Tibial nerve (tissue), 4 donors: ENCODE measurements around the gene IRF4. TPM values are rescaled to one million over a fixed set of nuclear protein-coding genes. Genes with fewer than 3 reads are reported as not detected.

Experiments
- DNase-seq, 2 donors: peaks; one replicate each; pipeline ENCODE4 v3.0.0-alpha.2; 2019; ENCODE audit warnings: low spot score in 2 of 2
- H3K27ac ChIP-seq, 4 donors: fragments of 200-600 bp; sonication (generic) in 3 of 4; one replicate each; pipeline ENCODE4 v1.5.1; 2017 to 2019; ENCODE audit warnings: mild to moderate bottlenecking in 1 of 4
- H3K27me3 ChIP-seq, 2 donors: fragments of 200-600 bp; sonication (generic) in 1 of 2; one replicate each; pipeline versions ENCODE4 v1.5.1 to v1.6.0; 2017 to 2019
- H3K36me3 ChIP-seq, 3 donors: fragments of 200-600 bp; sonication (generic); one replicate each; pipeline ENCODE4 v1.5.1; 2018 to 2019
- H3K4me1 ChIP-seq, 4 donors: fragments of 200-600 bp; sonication (generic) in 3 of 4; one replicate each; pipeline ENCODE4 v1.5.1; 2017 to 2019
- H3K4me3 ChIP-seq, 4 donors: fragments of 200-600 bp; sonication (generic) in 3 of 4; one replicate each; pipeline ENCODE4 v1.5.1; 2017 to 2019; ENCODE audit warnings: mild to moderate bottlenecking in 1 of 4, moderate library complexity in 1 of 4
- H3K9me3 ChIP-seq, 4 donors: fragments of 200-600 bp; sonication (generic) in 3 of 4; one replicate each; pipeline ENCODE4 v1.5.1; 2017 to 2019
- EP300 ChIP-seq, 2 donors: sonication (generic); formaldehyde crosslinking; IDR thresholded peaks; one replicate each; pipeline ENCODE4 v1.6.1; 2017; ENCODE audit warnings: antibody characterized with exemption in 2 of 2, mild to moderate bottlenecking in 1 of 2
- POLR2A ChIP-seq, 2 donors: fragments of 450-650 bp; IDR thresholded peaks; one replicate each; pipeline ENCODE4 v1.6.1; 2017; ENCODE audit warnings: antibody characterized with exemption in 2 of 2, mild to moderate bottlenecking in 2 of 2, moderate library complexity in 2 of 2
- WGBS, 2 donors: methylation state at CpG; one replicate each; pipeline ENCODE4 v1.1.5; 2018; 5-methylcytosine and 5-hydroxymethylcytosine counted together
- total RNA-seq, 4 donors: library from RNA; depleted of rRNA; stranded (reverse); fragments of >200 nt; gene quantifications; one replicate each; pipeline ENCODE4 v1.1.0, GENCODE V29; 2016
- TF ChIP-seq, protein P1 (sequence below), 5 experiments: fragments of 200-600 bp in 3 of 5; fragments of 450-650 bp in 2 of 5; sonication (generic) in 3 of 5; IDR thresholded peaks; one replicate each; pipeline ENCODE4 v1.5.1; 2016 to 2019; ENCODE audit warnings: antibody characterized with exemption in 5 of 5, mild to moderate bottlenecking in 3 of 5, moderate library complexity in 2 of 5

The IRF4 gene
- total RNA-seq, 4 donors from 2014 or later: 0.22 to 6.9 (median 2.3) TPM

DNA sequence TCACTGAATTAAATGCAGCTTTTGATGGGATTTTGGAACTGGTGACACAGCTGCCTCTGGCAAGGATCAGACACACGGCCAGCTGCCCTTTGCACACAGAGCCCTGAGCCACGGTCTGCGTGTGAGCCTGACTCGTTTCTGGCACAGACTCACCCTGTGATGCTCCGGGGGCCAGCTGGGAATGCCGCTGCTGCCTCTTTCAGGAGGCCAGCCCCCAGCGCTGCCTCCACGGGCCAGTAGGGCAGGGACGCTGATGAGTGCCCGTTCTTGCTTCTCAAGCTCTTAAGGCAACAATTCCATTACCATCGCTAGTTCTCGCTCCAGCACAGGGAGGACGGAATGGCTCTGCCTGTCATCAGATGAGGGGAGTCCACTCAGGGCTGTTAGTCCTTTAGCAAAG, 61.6 kb downstream of the IRF4 start:
- Histone ChIP-seq H3K9me3 (peaks cover 0 to 4% (median 0%) of the 10 kb centered on the region in 4 donors), H3K4me1 (peaks cover 0 to 24% (median 0%) of the 10 kb centered on the region in 4 donors), H3K4me3 (no peak overlapping the region), H3K36me3 (no peaks in the 10 kb centered on the region), H3K27ac (peak overlapping the region in 1 of 4 donors; percentile 60), H3K27me3 (no peaks in the 10 kb centered on the region)
- DNase-seq: peak; percentile 52 to 68
- 45 to 54% methylated on average over 9 to 11 of the region's 13 CpGs for WGBS, 2 donors
- TF ChIP-seq EP300 (IDR thresholded peaks at IDR 0.05): peak in 1 of 2 donors; percentile 53
- TF ChIP-seq, protein P1, sequence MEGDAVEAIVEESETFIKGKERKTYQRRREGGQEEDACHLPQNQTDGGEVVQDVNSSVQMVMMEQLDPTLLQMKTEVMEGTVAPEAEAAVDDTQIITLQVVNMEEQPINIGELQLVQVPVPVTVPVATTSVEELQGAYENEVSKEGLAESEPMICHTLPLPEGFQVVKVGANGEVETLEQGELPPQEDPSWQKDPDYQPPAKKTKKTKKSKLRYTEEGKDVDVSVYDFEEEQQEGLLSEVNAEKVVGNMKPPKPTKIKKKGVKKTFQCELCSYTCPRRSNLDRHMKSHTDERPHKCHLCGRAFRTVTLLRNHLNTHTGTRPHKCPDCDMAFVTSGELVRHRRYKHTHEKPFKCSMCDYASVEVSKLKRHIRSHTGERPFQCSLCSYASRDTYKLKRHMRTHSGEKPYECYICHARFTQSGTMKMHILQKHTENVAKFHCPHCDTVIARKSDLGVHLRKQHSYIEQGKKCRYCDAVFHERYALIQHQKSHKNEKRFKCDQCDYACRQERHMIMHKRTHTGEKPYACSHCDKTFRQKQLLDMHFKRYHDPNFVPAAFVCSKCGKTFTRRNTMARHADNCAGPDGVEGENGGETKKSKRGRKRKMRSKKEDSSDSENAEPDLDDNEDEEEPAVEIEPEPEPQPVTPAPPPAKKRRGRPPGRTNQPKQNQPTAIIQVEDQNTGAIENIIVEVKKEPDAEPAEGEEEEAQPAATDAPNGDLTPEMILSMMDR (IDR thresholded peaks at IDR 0.05): no peak

DNA sequence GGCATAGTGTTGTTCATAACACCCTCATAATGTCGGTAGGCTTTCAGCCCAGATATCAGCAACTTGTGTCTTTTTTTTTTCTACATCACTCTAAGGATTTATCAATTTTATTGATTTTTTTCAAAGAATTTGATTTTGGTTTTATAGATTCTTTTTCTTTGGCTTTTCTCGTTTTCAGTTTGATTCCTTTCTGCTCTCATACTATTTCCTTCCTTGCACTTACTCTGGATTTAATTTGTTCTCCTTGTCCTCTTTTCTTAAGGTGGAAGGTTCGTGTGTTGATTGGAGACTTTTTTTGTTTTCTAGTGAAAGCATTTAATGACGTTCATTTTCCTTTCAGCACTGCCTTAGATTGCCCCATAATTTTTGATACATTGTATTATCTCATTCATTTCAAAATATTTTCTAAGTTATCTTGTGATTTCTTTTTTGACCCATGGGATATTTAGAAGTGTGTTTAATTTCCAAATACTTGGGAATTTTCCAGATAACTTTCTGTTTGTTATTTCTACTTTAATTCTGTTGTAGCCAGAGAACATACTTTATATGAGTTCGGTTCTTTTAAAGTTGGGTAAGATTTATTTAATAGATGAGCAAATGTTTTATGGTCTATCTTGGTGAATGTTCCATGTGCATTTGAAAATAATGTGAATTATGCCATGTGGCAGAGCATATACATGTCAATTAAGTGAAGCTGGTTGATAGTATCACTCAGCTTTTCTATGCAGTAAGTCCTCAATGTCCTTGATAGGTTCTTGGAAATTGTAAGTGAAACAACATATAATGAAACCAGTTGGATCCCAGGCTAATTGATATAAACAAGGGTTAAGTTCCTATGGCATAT, 62.8 kb downstream of the IRF4 start:
- WGBS, 2 donors: 40 to 50% methylated on average over 5 of the region's 5 CpGs
- TF ChIP-seq POLR2A (IDR thresholded peaks at IDR 0.05): no peak
- peak; percentile 33 to 58 for TF ChIP-seq EP300 (IDR thresholded peaks at IDR 0.05)
- peaks cover 0 to 7% (median 0%) of the 10 kb centered on the region in 4 donors for H3K9me3 ChIP-seq
- H3K4me1 ChIP-seq: peaks cover 0 to 24% (median 0%) of the 10 kb centered on the region in 4 donors
- peak overlapping the region in 2 of 4 donors; percentile 25 to 60 for H3K27ac ChIP-seq
- no peak for DNase-seq
- H3K27me3 ChIP-seq: no peaks in the 10 kb centered on the region
- no peak overlapping the region for H3K4me3 ChIP-seq
- H3K36me3 ChIP-seq: no peaks in the 10 kb centered on the region

DNA sequence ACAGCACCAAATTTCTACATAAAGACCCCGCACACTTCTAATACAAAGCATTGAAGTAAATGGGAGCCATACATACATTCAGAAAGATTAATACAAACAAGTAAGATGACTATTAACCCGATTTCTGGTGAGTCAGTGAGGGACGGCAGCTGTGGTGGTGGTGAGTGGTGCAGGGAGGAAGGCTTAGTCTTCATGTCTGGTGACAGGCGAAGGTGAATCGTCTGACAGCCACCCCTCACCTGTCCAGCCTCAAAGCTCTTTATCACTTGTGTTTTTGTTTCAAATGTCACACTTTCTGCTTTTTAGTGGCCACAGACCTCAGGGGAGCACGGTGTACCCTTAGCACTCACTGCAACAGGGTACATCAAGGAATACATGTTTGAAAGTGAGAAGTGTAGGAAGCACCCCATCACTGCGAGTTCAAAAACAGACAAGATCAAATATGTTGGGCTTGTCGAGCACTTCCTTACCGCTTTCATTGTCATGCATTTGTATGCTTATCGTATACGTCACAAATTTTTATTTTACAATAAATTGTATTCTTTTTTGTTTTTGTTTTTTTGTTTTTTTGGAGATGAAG, 63.5 kb downstream of the IRF4 start:
- Histone ChIP-seq H3K9me3 (peaks cover 0 to 7% (median 0%) of the 10 kb centered on the region in 4 donors), H3K4me3 (no peak overlapping the region), H3K27me3 (no peaks in the 10 kb centered on the region), H3K4me1 (peaks cover 0 to 24% (median 0%) of the 10 kb centered on the region in 4 donors), H3K36me3 (no peaks in the 10 kb centered on the region), H3K27ac (no peak overlapping the region)
- no peak for DNase-seq
- TF ChIP-seq POLR2A (IDR thresholded peaks at IDR 0.05) (no peak), EP300 (IDR thresholded peaks at IDR 0.05) (no peak)
- TF ChIP-seq, protein P1 (IDR thresholded peaks at IDR 0.05): no peak
- 93 to 94% methylated on average over 11 of the region's 11 CpGs for WGBS, 2 donors

DNA sequence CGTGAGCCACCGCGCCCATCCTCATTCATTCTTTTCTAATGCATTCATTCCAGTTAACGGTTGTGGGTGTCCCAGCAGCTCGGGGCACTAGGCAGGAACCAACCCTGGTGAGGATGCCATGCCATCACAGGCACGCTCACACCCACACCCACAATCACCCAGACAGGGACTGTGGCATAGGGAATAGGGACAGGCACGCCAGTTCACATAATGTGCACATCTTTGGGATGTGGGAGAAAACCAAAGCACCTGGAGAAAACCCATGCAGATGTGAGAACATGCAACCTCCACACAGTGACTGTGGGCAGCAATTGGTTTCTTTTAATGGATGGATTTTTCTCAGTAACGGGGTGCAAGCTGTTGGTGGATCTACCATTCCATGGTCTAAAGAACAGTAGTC, 64.3 kb downstream of the IRF4 start:
- Histone ChIP-seq H3K27me3 (no peaks in the 10 kb centered on the region), H3K4me3 (no peak overlapping the region), H3K36me3 (no peaks in the 10 kb centered on the region), H3K27ac (no peak overlapping the region), H3K9me3 (peaks cover 0 to 7% (median 0%) of the 10 kb centered on the region in 4 donors), H3K4me1 (peaks cover 0 to 24% (median 0%) of the 10 kb centered on the region in 4 donors)
- DNase-seq: no peak
- WGBS, 2 donors: 93 to 94% methylated on average over 8 of the region's 8 CpGs
- TF ChIP-seq, protein P1 (IDR thresholded peaks at IDR 0.05): no peak
- TF ChIP-seq POLR2A (IDR thresholded peaks at IDR 0.05): no peak
- TF ChIP-seq EP300 (IDR thresholded peaks at IDR 0.05): no peak

DNA sequence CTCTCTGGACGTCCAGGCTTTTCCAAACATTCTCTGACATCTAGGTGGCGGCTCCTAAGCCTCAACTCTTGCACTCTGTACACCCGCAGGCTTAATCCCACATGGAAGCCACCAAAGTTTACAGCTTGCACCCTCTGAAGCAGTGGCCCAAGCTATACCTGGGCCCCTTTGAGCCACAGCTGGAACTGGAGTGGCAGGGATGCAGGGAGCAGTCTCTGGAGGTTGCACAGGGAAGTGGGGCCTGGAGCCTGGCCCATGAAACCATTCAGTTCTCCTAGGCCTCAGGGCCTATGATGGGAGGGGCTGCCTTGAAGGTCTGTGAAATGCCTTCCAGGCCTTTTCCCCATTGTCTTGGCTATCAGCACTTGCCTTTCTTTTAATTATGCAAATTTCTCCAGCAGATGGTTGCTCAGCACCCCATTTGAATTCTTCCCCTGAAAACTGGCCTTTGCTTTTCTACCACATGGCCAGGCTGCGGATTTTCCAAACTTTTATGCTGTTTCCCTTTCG, 64.9 kb downstream of the IRF4 start:
- Histone ChIP-seq H3K4me1 (peaks cover 0 to 24% (median 0%) of the 10 kb centered on the region in 4 donors), H3K36me3 (no peaks in the 10 kb centered on the region), H3K4me3 (no peak overlapping the region), H3K27me3 (no peaks in the 10 kb centered on the region), H3K9me3 (peaks cover 0 to 7% (median 0%) of the 10 kb centered on the region in 4 donors), H3K27ac (no peak overlapping the region)
- DNase-seq: no peak
- TF ChIP-seq POLR2A (IDR thresholded peaks at IDR 0.05) (no peak), EP300 (IDR thresholded peaks at IDR 0.05) (no peak)
- TF ChIP-seq, protein P1 (IDR thresholded peaks at IDR 0.05): no peak
- 86 to 92% methylated on average over 5 of the region's 5 CpGs for WGBS, 2 donors
